Upper lobe of right lung (tissue), 1 donor: Measurements from ENCODE around the gene NHSL1. TPM values are rescaled to one million over a fixed set of nuclear protein-coding genes. Genes with fewer than 3 reads are reported as not detected.

Experiments used
- ATAC-seq: fragments of 200-7000 bp; cut with Tn5 transposase; one replicate; pipeline ENCODE4 v1.9.1; 2020; ENCODE audit warnings: mild to moderate bottlenecking, moderate library complexity
- DNase-seq: peaks from one replicate; pipeline ENCODE4 v3.0.0-alpha.2; 2020
- H3K27ac ChIP-seq: fragments of 200-600 bp; one replicate; pipeline ENCODE4 v1.8.0; 2022
- H3K27me3 ChIP-seq: fragments of 200-600 bp; one replicate; pipeline ENCODE4 v1.8.0; 2022; ENCODE audit warnings: mild to moderate bottlenecking
- H3K36me3 ChIP-seq: fragments of 200-600 bp; one replicate; pipeline ENCODE4 v1.8.0; 2022
- H3K4me1 ChIP-seq: fragments of 200-600 bp; one replicate; pipeline ENCODE4 v1.8.0; 2022
- H3K4me3 ChIP-seq: fragments of 200-600 bp; one replicate; pipeline ENCODE4 v1.8.0; 2022; ENCODE audit warnings: mild to moderate bottlenecking
- H3K9me3 ChIP-seq: fragments of 200-600 bp; one replicate; pipeline ENCODE4 v1.8.0; 2022
- intact Hi-C: fragments of 100-400 bp; cut with DNase I; formaldehyde crosslinking; loops from one replicate; pipeline ENCODE4 v1.11.0; 2022
- total RNA-seq: library from RNA; stranded (reverse); fragmentation: NEBNext Ultra II Directional; extraction: Animal tissue kit (Norgen Biotek cat#: 25700); gene quantifications from one replicate; pipeline ENCODE4 v1.2.1, GENCODE V29; 2021
- TF ChIP-seq, protein P1 (sequence below): fragments of 200-600 bp; IDR thresholded peaks from one replicate; pipeline ENCODE4 v1.8.0; 2022; ENCODE audit warnings: antibody characterized with exemption
- donor health status: DM: no; HTN: yes; CAD: no; lungs with severe emphysema.

Gene NHSL1
- total RNA-seq, 1 donor from 2014 or later, result 69.5 TPM

DNA sequence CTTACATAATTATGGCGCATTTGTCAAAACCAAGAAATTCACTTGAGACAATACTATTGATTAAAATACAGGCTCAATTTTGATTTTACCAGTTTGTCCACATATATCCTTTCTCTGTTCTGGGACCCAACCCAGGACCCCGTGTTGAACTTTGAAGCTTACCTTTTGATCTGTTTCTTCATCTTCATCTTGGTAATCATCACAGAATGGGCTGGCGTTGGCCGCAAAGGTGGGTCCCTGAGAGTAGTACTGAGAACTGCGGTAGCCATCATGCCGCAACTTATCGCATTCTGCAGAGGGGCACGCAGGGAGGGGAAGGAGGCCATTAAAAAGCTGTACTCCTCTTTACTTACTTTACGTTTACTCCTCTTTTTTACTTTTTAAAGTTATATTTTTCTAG is 26.1 kb downstream of the NHSL1 start:
- Histone ChIP-seq H3K4me1 (no peaks in the 10 kb centered on the region), H3K27ac (no peak overlapping the region), H3K9me3 (no peaks in the 10 kb centered on the region), H3K27me3 (no peaks in the 10 kb centered on the region), H3K36me3 (peaks cover 24% of the 10 kb centered on the region), H3K4me3 (no peak overlapping the region)
- ATAC-seq (no peak), DNase-seq (no peak)
- TF ChIP-seq, protein P1, sequence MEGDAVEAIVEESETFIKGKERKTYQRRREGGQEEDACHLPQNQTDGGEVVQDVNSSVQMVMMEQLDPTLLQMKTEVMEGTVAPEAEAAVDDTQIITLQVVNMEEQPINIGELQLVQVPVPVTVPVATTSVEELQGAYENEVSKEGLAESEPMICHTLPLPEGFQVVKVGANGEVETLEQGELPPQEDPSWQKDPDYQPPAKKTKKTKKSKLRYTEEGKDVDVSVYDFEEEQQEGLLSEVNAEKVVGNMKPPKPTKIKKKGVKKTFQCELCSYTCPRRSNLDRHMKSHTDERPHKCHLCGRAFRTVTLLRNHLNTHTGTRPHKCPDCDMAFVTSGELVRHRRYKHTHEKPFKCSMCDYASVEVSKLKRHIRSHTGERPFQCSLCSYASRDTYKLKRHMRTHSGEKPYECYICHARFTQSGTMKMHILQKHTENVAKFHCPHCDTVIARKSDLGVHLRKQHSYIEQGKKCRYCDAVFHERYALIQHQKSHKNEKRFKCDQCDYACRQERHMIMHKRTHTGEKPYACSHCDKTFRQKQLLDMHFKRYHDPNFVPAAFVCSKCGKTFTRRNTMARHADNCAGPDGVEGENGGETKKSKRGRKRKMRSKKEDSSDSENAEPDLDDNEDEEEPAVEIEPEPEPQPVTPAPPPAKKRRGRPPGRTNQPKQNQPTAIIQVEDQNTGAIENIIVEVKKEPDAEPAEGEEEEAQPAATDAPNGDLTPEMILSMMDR, result no peak
- intact Hi-C loops, result no loop called here

DNA sequence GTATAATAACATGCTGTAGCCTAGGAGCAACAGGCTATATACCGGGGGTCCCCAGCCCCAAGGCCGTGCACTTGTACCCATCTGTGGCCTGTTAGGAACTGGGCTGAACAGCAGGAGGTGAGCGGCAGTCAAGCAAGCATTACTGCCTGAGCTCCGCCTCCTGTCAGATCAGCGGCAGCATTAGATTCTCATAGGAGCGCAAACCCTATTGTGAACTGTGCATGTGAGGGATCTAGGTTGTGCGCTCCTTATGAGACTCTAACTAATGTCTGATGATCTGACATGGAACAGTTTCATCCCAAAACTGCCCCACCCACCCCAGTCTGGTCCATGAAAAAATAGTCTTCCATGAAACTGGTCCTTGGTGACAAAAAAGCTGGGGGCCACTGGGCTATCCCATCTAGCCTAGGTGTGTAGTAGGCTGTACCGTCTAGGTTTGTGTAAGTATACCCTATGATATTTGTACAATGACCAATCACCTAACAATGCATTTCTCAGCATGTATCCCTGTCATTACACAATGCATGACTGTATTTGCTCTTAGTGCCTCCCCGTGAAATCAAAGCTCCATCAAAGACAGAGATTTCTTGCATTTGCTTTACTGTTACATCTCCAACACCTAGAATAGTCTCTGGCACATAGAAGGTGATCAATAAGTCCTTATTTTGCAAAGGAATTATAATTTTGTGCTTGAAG is 30.8 kb downstream of the NHSL1 start:
- intact Hi-C loops, result no loop called here
- no peak for DNase-seq
- Histone ChIP-seq H3K4me3 (no peak overlapping the region), H3K9me3 (no peaks in the 10 kb centered on the region), H3K27ac (no peak overlapping the region), H3K36me3 (peaks cover 30% of the 10 kb centered on the region), H3K4me1 (no peaks in the 10 kb centered on the region), H3K27me3 (no peaks in the 10 kb centered on the region)
- no peak for ATAC-seq
- TF ChIP-seq, protein P1, result no peak

DNA sequence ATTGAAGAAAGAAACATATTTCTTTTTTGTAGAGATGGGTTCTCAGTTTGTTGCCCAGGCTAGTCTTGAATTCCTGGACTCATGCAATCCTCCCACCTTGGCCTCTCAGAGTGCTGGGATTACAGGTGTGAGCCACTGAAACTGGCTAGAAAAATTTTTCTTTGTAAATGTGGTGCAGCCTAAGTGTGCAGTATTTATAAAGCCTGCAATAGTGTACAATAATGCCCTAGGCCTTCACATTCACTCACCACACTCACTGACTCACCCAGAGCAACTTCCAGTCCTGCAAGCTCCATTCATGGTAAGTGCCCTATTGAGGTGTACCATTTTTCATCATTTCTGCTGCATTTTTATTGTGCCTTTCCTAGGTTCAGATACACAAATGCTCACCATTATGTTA is 31.4 kb downstream of the NHSL1 start:
- no peak for DNase-seq
- no peaks in the 10 kb centered on the region for H3K9me3 ChIP-seq
- H3K27me3 ChIP-seq, result no peaks in the 10 kb centered on the region
- no peak overlapping the region for H3K4me3 ChIP-seq
- peaks cover 32% of the 10 kb centered on the region for H3K36me3 ChIP-seq
- no peak overlapping the region for H3K27ac ChIP-seq
- H3K4me1 ChIP-seq, result no peaks in the 10 kb centered on the region
- no peak for ATAC-seq
- TF ChIP-seq, protein P1, result no peak
- intact Hi-C loops, result no loop called here

DNA sequence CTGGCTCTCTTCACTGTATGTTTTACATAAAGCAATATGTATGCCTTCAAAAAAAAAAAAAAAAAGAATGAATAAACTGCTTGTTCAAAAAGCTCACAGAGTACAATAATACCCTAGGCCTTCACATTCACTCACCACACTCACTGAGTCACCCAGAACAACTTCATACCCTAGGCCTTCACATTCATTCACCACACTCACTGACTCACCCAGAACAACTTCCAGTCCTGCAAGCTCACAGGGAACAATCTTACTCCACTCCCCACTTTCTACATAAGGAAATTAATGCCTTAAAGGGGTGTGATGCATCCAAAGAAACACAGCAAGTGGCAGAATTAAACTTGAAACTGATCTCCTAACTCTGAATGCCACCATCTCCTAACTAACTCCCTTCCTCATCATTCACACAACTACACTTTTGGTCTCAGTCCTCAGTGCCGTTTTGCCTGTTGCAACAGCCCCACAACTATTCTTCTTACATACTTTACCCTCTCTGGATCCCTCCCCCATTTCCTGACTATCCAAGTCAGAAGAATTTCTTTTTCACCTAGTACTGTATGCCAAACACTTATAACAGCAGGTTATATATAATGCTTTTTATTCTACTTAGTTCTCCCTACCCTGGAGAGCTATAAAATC is 34.2 kb downstream of the NHSL1 start:
- no peaks in the 10 kb centered on the region for H3K4me1 ChIP-seq
- H3K27me3 ChIP-seq, result no peaks in the 10 kb centered on the region
- TF ChIP-seq, protein P1, result no peak
- no peak overlapping the region for H3K27ac ChIP-seq
- DNase-seq (no peak), ATAC-seq (peak; percentile 54)
- H3K4me3 ChIP-seq, result no peak overlapping the region
- intact Hi-C loops, result no loop called here
- H3K9me3 ChIP-seq, result no peaks in the 10 kb centered on the region
- H3K36me3 ChIP-seq, result peaks cover 25% of the 10 kb centered on the region

DNA sequence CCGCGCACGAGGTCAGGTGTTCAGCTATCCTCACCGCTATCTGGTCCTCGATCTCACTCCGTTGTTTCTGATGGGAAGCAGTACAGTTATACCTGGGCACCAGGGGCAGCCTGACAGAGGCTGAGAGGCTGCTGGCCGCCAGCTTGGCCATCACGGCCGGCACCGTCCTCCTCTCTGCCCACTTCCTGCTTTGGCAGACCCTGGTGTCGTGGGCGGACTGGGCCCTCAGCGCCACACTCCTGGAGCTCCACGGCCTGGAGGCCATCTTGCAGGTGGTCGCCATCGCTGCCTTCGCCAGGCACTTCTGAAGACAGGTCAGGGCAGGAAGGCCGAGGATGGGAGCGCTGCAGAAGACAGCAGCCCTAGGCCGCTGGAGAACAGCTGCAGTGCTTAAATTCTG is 35.2 kb downstream of the NHSL1 start:
- TF ChIP-seq, protein P1, result no peak
- ATAC-seq, result peak; percentile 39
- no peak for DNase-seq
- no peaks in the 10 kb centered on the region for H3K4me1 ChIP-seq
- H3K36me3 ChIP-seq, result peaks cover 16% of the 10 kb centered on the region
- H3K27ac ChIP-seq, result no peak overlapping the region
- H3K4me3 ChIP-seq, result no peak overlapping the region
- H3K9me3 ChIP-seq, result no peaks in the 10 kb centered on the region
- intact Hi-C loops, result no loop called here
- no peaks in the 10 kb centered on the region for H3K27me3 ChIP-seq
